ENCODE data around the gene OGT. TPM values are rescaled to one million over a fixed set of nuclear protein-coding genes. Genes with fewer than 3 reads are reported as not detected.

Gene OGT
- total RNA-seq, 1 experiment from 2014 or later = 116 TPM

- H2AFZ ChIP-seq (ENCODE audit: low read length) = no peak overlapping the region
- no peak overlapping the region for H3K9ac ChIP-seq (ENCODE audit: extremely low read depth, insufficient read length, low read length)
- no peak overlapping the region for H3K4ac ChIP-seq (ENCODE audit: low read depth, low read length)
- TF ChIP-seq CTCF (conservative IDR thresholded peaks at IDR 0.05) = no peak
- Mint-ChIP-seq H3K4me1 (peaks cover 16 to 33% of the 10 kb centered on the region in 2 experiments), H3K9me3 (peaks cover 56 to 66% of the 10 kb centered on the region in 2 experiments), H3K4me3 (peak overlapping the region; percentile 41 to 67; a peak in 4 of 5 replicates), H3K27ac (no peak overlapping the region), H3K36me3 (ENCODE audit: insufficient read depth in 1 of 3, low read depth in 3 of 3) (peaks cover 24 to 55% (median 32%) of the 10 kb centered on the region in 3 experiments), H3K27me3 (ENCODE audit: low read depth) (peaks cover 2% of the 10 kb centered on the region; the same call in 1 of the 2 replicates)
- H2BK15ac ChIP-seq (ENCODE audit: low read depth, low read length) = no peak overlapping the region
- no peak overlapping the region for H4K91ac ChIP-seq (ENCODE audit: insufficient read length, low read depth, low read length)
- H3K23ac ChIP-seq (ENCODE audit: insufficient read length, low read depth, low read length) = no peak overlapping the region
- no peak overlapping the region for H3T11ph ChIP-seq (ENCODE audit: low read length)
- no peaks in the 10 kb centered on the region; the same call in none of the 2 replicates for H3K4me1 ChIP-seq (ENCODE audit: insufficient read depth, low read length)
- no peak overlapping the region for H2BK20ac ChIP-seq (ENCODE audit: low read depth, low read length, poor library complexity, severe bottlenecking)
- no peak overlapping the region for H2BK12ac ChIP-seq (ENCODE audit: insufficient read length, low read depth, low read length)
- H4K8ac ChIP-seq (replicated peaks; ENCODE audit: insufficient read length, low read depth, low read length) = no peak overlapping the region
- no peaks in the 10 kb centered on the region for H3K27me3 ChIP-seq (ENCODE audit: insufficient read depth, low read length)
- peaks cover 40% of the 10 kb centered on the region for H3K9me3 ChIP-seq (ENCODE audit: control insufficient read depth, low read depth, low read length)
- no peaks in the 10 kb centered on the region for H4K20me1 ChIP-seq (ENCODE audit: control insufficient read depth, insufficient read depth, insufficient read length)
- no peak overlapping the region for H2AK5ac ChIP-seq (ENCODE audit: insufficient read length, low read length)
- H3K23me2 ChIP-seq (ENCODE audit: insufficient read length, low read depth, low read length, poor library complexity, severe bottlenecking) = peaks cover 8% of the 10 kb centered on the region
- no peak overlapping the region for H3K14ac ChIP-seq (ENCODE audit: insufficient read depth, low read length)
- no peak overlapping the region for H3K18ac ChIP-seq (ENCODE audit: insufficient read length, low read depth, low read length)
- DNase-seq = no peak
- H2BK120ac ChIP-seq (ENCODE audit: low read depth, low read length, poor library complexity, severe bottlenecking) = no peak overlapping the region
- H3K27ac ChIP-seq (ENCODE audit: insufficient read length, low read depth, low read length) = no peak overlapping the region
- no peak overlapping the region for H2BK5ac ChIP-seq (ENCODE audit: insufficient read length, low read length)
- H3K79me1 ChIP-seq (ENCODE audit: insufficient read depth, low read depth, low read length, poor library complexity, severe bottlenecking) = no peaks in the 10 kb centered on the region
- H4K5ac ChIP-seq (ENCODE audit: insufficient read length, low read depth, low read length) = no peak overlapping the region
- peaks cover 45% of the 10 kb centered on the region; the same call in 1 of the 2 replicates for H3K79me2 ChIP-seq (ENCODE audit: insufficient read depth, low read length)
- peak overlapping the region; percentile 41 for H3K4me2 ChIP-seq (ENCODE audit: insufficient read depth, insufficient read length, low read length)
- H3K56ac ChIP-seq (ENCODE audit: insufficient read length, low read depth, low read length) = no peak overlapping the region
- WGBS (ENCODE audit: extremely low coverage, insufficient read length, low lambda C conversion rate) = no CpG with 5 or more reads among the region's 5 CpGs
Observed at GRCh38 chrX:71536285-71536684, 3.4 kb downstream of the OGT start.
